IMR-90 (cell line): ENCODE results near the gene TUBB4A. TPM values are rescaled to one million over a fixed set of nuclear protein-coding genes. Genes with fewer than 3 reads are reported as not detected.

Experiments
- ATAC-seq: fragments of 200-7000 bp; cut with Tn5 transposase; 2 replicates; pipeline ENCODE4 v1.9.1; 2020; ENCODE audit warnings: low read depth, mild to moderate bottlenecking, moderate library complexity
- BruUV-seq: library from RNA; stranded (reverse); fragments of 400-500 nt; replicated peaks from 2 replicates; lab custom pipeline; 2021; lab: Mats Ljungman, UMichigan
- CTCF ChIA-PET: fragments of 300-600 bp; formaldehyde crosslinking; extraction: SDS; loops from one replicate; lab custom pipeline; 2021; ENCODE audit warnings: antibody characterized with exemption; lab: Yijun Ruan, JAX
- POLR2A ChIA-PET: fragments of 300-600 bp; sonication (Branson Sonifier 250); formaldehyde crosslinking; loops from one replicate; lab custom pipeline; 2022; ENCODE audit warnings: antibody characterized with exemption; ENCODE audit not compliant: unreplicated experiment; lab: Charles Lee
- DNase-seq: peaks from one replicate; pipeline ENCODE4 v3.0.0; 2013
- H2AFZ ChIP-seq: replicated peaks from 2 replicates; pipeline ENCODE3; 2013; ENCODE audit warnings: low read length, mild to moderate bottlenecking; ENCODE audit not compliant: poor library complexity
- H2AK5ac ChIP-seq: 2 replicates; pipeline ENCODE4 v1.6.1; 2013; ENCODE audit warnings: low read depth, low read length, inconsistent platforms
- H2AK9ac ChIP-seq: replicated peaks from 2 replicates; pipeline ENCODE3; 2013; ENCODE audit warnings: mild to moderate bottlenecking, low read depth, low read length, moderate library complexity; ENCODE audit not compliant: poor library complexity
- H2BK120ac ChIP-seq: 2 replicates; pipeline ENCODE4 v1.6.1; 2013; ENCODE audit warnings: low read depth, low read length, inconsistent platforms
- H2BK15ac ChIP-seq: 3 replicates; pipeline ENCODE4 v1.6.1; 2013; ENCODE audit warnings: low read depth, low read length, inconsistent platforms
- H2BK20ac ChIP-seq: 2 replicates; pipeline ENCODE4 v1.6.1; 2013; ENCODE audit warnings: low read depth, mild to moderate bottlenecking, inconsistent platforms, low read length, moderate library complexity
- H2BK5ac ChIP-seq: 2 replicates; pipeline ENCODE4 v1.6.1; 2013; ENCODE audit warnings: mild to moderate bottlenecking, low read depth, low read length, inconsistent platforms; ENCODE audit not compliant: poor library complexity, severe bottlenecking
- H3K14ac ChIP-seq: replicated peaks from 2 replicates; pipeline ENCODE4 v1.6.1; 2013; ENCODE audit warnings: low read depth, low read length, inconsistent platforms
- H3K18ac ChIP-seq: 2 replicates; pipeline ENCODE4 v1.6.1; 2013; ENCODE audit warnings: low read depth, low read length, control low read depth
- H3K23ac ChIP-seq: 2 replicates; pipeline ENCODE4 v1.6.1; 2013; ENCODE audit warnings: low read depth, low read length, inconsistent platforms
- H3K27ac ChIP-seq: 2 replicates; pipeline ENCODE4 v1.5.1; 2013; ENCODE audit warnings: mild to moderate bottlenecking, control low read depth, low read length; ENCODE audit not compliant: insufficient read depth
- H3K27me3 ChIP-seq: 2 replicates; pipeline ENCODE4 v1.6.1; 2013; ENCODE audit warnings: low read length; ENCODE audit not compliant: control insufficient read depth, insufficient read depth
- H3K36me3 ChIP-seq: 2 replicates; pipeline ENCODE4 v1.6.1; 2013; ENCODE audit warnings: low read length, mixed read lengths; ENCODE audit not compliant: control insufficient read depth, insufficient read depth
- H3K4ac ChIP-seq: 2 replicates; pipeline ENCODE4 v1.6.1; 2013; ENCODE audit warnings: low read depth, low read length, inconsistent platforms
- H3K4me1 ChIP-seq: 2 replicates; pipeline ENCODE4 v1.6.1; 2013; ENCODE audit warnings: low read length, mixed read lengths; ENCODE audit not compliant: control insufficient read depth, insufficient read depth
- H3K4me2 ChIP-seq: 2 replicates; pipeline ENCODE4 v1.6.1; 2013; ENCODE audit warnings: low read depth, mild to moderate bottlenecking, control low read depth, low read length, moderate library complexity
- H3K4me3 ChIP-seq: 2 replicates; pipeline ENCODE4 v1.5.1; 2013; ENCODE audit warnings: low read depth, mild to moderate bottlenecking, control low read depth, low read length, moderate library complexity; ENCODE audit not compliant: insufficient read depth
- H3K56ac ChIP-seq: 2 replicates; pipeline ENCODE4 v1.6.1; 2013; ENCODE audit warnings: low read length, inconsistent platforms; ENCODE audit not compliant: insufficient read depth; ENCODE audit errors: extremely low read depth
- H3K79me1 ChIP-seq, 2 experiments: 2 replicates each; pipeline ENCODE4 v1.6.1; 2013; ENCODE audit warnings: low read length in 2 of 2, inconsistent platforms in 1 of 2, low read depth in 1 of 2
- H3K9ac ChIP-seq: 2 replicates; pipeline ENCODE4 v1.6.1; 2013; ENCODE audit warnings: low read depth, low read length, control low read depth
- H3K9me1 ChIP-seq: 2 replicates; pipeline ENCODE4 v1.6.1; 2013; ENCODE audit warnings: low read length, inconsistent platforms; ENCODE audit not compliant: insufficient read depth
- H3K9me3 ChIP-seq: 2 replicates; pipeline ENCODE4 v1.6.1; 2013; ENCODE audit warnings: low read length; ENCODE audit not compliant: control insufficient read depth, insufficient read depth
- H4K20me1 ChIP-seq: 2 replicates; pipeline ENCODE4 v1.6.1; 2013; ENCODE audit warnings: low read length, inconsistent platforms; ENCODE audit not compliant: insufficient read depth
- H4K5ac ChIP-seq: 2 replicates; pipeline ENCODE4 v1.6.1; 2013; ENCODE audit warnings: mild to moderate bottlenecking, low read depth, low read length, control low read depth
- H4K8ac ChIP-seq, 2 experiments: 2 replicates each; pipeline ENCODE4 v1.6.1; 2013; ENCODE audit warnings: low read depth in 2 of 2, low read length in 2 of 2, control low read depth in 1 of 2, inconsistent platforms in 1 of 2
- H4K91ac ChIP-seq: 2 replicates; pipeline ENCODE4 v1.6.1; 2013; ENCODE audit warnings: low read depth, low read length, inconsistent platforms; ENCODE audit not compliant: insufficient read depth
- BHLHE40 ChIP-seq: fragments of 150-350 bp; IDR thresholded peaks from 2 replicates; pipeline ENCODE4 v1.6.1; 2016; ENCODE audit warnings: mild to moderate bottlenecking, low read depth, low read length
- MAZ ChIP-seq: IDR thresholded peaks from 2 replicates; pipeline ENCODE4 v1.6.1; 2012; ENCODE audit warnings: low read depth, mild to moderate bottlenecking, low read length, improper control_type of control experiment, moderate library complexity, borderline replicate concordance
- MXI1 ChIP-seq: IDR thresholded peaks from 2 replicates; pipeline ENCODE4 v1.6.1; 2012; ENCODE audit warnings: low read depth, mild to moderate bottlenecking, low read length, moderate library complexity, borderline replicate concordance
- NFE2L2 ChIP-seq: fragments of 150-350 bp; IDR thresholded peaks from 2 replicates; pipeline ENCODE4 v1.6.1; 2016; ENCODE audit warnings: low read depth, mild to moderate bottlenecking, low read length
- POLR2A ChIP-seq: IDR thresholded peaks from 2 replicates; pipeline ENCODE4 v1.6.1; 2012; ENCODE audit warnings: mild to moderate bottlenecking, low read depth, low read length
- RFX5 ChIP-seq: IDR thresholded peaks from 2 replicates; pipeline ENCODE4 v1.8.0; 2012; ENCODE audit warnings: low read depth, mild to moderate bottlenecking, low read length, moderate library complexity
- WGBS, 2 experiments: methylation state at CpG; one replicate each; pipeline versions ENCODE4 v1.1.5 to v1.1.7; 2013; ENCODE audit warnings: missing lambda C conversion rate in 2 of 2; ENCODE audit not compliant: insufficient read length in 1 of 2; ENCODE audit errors: extremely low coverage in 2 of 2; 5-methylcytosine and 5-hydroxymethylcytosine counted together
- dilution Hi-C: fragments of 300-500 bp; cut with HindIII; formaldehyde crosslinking; loops from one replicate; pipeline ENCODE4 v1.14.3; 2018; ENCODE audit warnings: low sequenced_read_pairs; ENCODE audit not compliant: unreplicated experiment
- in situ Hi-C: fragments of 300-500 bp; cut with MboI; formaldehyde crosslinking; loops from 3 replicates; pipeline ENCODE4 v1.14.3; 2019; ENCODE audit warnings: low sequenced_read_pairs, inconsistent platforms, mixed read lengths
- intact Hi-C: fragments of 100-400 bp; cut with micrococcal nuclease; formaldehyde crosslinking; loops from 2 replicates; pipeline ENCODE4 v1.10.0; 2022
- polyA plus RNA-seq, 3 experiments: library from polyadenylated mRNA; depleted of rRNA; stranded (reverse); fragments of >200 nt; gene quantifications; 2 replicates each; pipeline ENCODE4 v1.2.3, GENCODE V29; 2012; ENCODE audit warnings: low replicate concordance in 1 of 3
- total RNA-seq: library from RNA; depleted of rRNA; stranded (reverse); fragments of >200 nt; gene quantifications from 2 replicates; pipeline ENCODE4 v1.2.3, GENCODE V29; 2012

The TUBB4A gene
- total and polyA plus RNA-seq, 2 of the 4 experiments (the other 2 are of a cell fraction), result not detected

DNA sequence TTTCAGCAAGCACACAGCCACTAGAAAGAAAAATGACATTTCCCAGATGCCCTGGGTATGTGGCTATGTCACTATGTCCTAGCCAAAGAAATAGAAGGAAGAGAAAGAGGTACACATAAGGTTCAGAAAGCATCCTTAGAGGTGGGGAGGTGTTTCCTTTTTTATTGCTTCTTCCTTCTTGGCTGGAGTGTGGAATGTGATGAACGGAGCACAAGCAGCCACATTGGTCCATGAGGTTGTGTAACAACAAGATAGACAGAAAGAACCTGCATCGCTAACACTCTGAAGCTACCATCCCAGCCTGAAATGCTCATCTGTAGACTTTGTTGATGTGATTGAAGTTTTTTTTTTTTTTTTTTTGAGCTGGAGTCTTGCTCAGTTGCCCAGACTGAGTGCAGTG, 49.2 kb downstream of the TUBB4A start:
- Histone ChIP-seq H3K36me3 (peaks cover 16% of the 10 kb centered on the region), H4K91ac (no peak overlapping the region), H3K4me2 (no peak overlapping the region), H3K23ac (no peak overlapping the region), H3K14ac (no peak overlapping the region), H2AK5ac (no peak overlapping the region), H3K18ac (no peak overlapping the region), H3K9me3 (peaks cover 10% of the 10 kb centered on the region; the same call in 1 of the 2 replicates), H2BK20ac (no peak overlapping the region), H2BK5ac (no peak overlapping the region), H4K5ac (no peak overlapping the region), H2AK9ac (no peak overlapping the region), H3K56ac (no peak overlapping the region), H3K9ac (no peak overlapping the region), H4K8ac (no peak overlapping the region), H3K9me1 (no peaks in the 10 kb centered on the region), H3K4me3 (no peak overlapping the region), H3K4me1 (no peaks in the 10 kb centered on the region; the same call in 1 of the 2 replicates), H2BK120ac (no peak overlapping the region), H3K79me1 (no peaks in the 10 kb centered on the region), H2AFZ (no peak overlapping the region), H3K27me3 (no peaks in the 10 kb centered on the region), H3K27ac (no peak overlapping the region), H3K4ac (no peak overlapping the region), H4K20me1 (no peaks in the 10 kb centered on the region), H2BK15ac (no peak overlapping the region)
- dilution Hi-C loops (no loop called here), intact Hi-C loops (loop anchor here (10.0 kb wide), 1 partner anchor 658 kb away; the partner anchor contains the start of gene DUS3L), in situ Hi-C loops (no loop called here)
- WGBS, 2 experiments, result no CpG with 5 or more reads among the region's 2 CpGs
- no TSS peak for BruUV-seq
- ChIA-PET CTCF (no interaction called here), POLR2A (interaction anchor here (0.5 kb wide), 1 partner anchor 354 kb away, joined by 5 read pairs; no protein-coding TSS in a partner anchor)
- DNase-seq, result no peak
- TF ChIP-seq MAZ, result no peak
- no peak for TF ChIP-seq MXI1
- TF ChIP-seq BHLHE40, result no peak
- no peak for TF ChIP-seq POLR2A
- no peak for TF ChIP-seq NFE2L2
- no peak for TF ChIP-seq RFX5
- no peak for ATAC-seq
